ENCODE measurements around the gene SLC44A1.

SLC44A1 gene

DNA sequence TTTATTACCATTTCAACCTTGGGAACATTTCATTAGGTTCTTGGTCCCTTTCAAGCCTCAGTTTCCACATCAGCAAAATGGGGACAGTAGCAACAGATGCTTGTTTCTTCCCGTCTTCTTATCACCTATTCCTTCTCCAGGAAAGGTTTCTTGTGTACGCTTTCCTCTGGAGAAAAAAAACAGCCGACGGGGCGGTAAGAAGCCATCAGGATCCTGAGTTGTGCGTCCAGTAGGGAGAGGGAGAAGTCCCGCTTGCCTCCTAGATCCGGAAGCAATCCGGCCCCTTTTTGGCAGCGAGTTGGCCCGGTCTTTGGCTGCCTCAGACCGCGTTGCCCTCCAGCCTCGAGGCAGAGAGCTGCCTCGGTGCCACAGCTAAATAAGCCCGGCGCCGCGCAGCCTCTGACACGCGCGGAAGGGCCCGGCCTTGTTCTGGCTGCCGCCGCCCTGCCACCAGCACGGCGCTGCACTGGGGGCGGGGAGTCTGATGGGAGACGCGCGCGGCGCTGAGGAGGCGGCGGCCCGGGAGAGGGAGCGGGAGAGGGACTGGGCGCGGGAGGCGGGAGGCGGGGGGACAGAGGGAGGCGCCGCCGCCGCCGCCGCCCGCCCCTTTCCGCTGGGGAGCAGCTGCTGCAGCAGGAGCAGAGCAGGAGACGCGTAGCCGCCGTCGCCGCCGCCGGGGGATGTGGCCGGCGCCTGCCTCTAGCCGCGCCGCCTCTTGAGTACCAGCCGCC, at the start of gene SLC44A1:
SLC44A1 (plus strand) TSS at position 649 of the 731 bp plus-strand sequence. CDS start 218 bp downstream, outside the sequence.
- peak; percentile 92 to 94 for DNase-seq

DNA sequence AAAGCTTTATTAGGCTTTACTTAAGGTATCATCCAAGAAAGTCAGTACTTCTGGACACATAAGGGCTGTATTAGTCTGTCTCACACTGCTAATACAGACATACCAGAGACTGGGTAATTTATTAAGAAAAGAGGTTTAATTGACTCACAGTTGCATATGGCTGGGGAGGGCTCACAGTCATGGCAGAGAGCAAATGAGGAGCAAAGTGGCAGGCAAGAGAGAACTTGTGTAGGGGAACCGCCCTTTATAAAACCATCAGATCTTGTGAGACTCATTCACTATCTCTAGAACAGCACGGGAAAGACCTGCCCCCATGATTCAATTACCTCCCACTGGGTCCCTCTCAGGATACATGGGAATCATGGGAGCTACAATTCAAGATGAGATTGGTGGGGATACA, 49.2 kb upstream of the SLC44A1 start:
- DNase-seq: no peak

DNA sequence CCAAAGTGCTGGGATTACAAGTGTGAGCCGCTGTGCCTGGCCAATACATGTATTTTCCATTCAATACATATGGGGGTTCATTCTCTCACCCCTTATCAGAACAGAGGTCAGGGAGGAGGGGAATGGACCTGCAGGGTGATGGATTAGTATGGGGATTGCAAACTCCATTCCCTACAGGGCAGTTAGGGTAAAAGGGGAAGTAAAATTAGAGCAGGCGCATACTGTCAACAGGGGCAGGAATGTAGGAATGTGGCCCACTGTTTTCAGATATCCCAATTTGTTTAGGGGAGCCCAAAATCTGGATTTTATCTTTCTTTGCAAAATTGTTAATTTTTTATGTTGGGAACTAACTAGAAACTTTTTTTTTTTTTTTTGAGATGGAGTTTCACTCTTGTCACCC, 46.4 kb upstream of the SLC44A1 start:
- DNase-seq: no peak

DNA sequence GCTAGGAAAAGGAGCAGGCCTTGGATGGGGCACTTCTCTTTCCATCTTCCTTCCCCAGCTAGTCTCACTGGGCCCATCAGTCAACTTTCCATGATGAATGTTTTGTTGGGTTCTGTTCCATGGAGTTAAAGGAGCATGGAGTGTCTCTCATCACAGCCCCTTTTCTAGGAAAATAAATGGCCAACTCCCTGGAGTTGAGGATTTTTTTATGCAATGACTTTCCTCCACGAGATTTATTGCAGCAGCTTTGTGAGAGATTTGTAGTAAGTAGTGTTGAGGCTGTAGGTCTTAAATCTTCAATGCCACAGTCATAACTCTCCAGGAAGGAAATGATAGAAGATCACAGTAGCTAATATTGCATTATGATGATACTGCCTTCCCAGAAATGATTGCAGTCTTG, 45.6 kb upstream of the SLC44A1 start:
- no peak for DNase-seq

DNA sequence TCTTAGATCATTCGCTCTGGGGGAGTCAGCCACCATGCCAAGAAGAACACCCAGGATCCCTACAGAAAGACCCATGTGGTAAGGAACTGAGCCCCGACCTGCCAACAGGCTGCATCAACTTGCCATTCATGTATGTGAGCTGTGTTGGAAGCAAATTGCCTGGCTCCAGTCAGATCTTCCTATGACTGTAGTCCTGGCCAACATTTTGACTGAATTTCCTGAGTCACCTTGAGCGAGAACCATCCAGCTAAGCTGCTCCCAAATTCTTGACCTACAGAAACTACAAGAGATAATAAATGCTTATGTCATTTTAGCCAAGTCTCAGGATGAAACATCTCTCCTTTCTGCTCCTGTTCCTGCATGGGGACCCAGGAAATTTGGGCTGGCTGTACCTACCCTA, 40.0 kb upstream of the SLC44A1 start:
- no peak for DNase-seq

DNA sequence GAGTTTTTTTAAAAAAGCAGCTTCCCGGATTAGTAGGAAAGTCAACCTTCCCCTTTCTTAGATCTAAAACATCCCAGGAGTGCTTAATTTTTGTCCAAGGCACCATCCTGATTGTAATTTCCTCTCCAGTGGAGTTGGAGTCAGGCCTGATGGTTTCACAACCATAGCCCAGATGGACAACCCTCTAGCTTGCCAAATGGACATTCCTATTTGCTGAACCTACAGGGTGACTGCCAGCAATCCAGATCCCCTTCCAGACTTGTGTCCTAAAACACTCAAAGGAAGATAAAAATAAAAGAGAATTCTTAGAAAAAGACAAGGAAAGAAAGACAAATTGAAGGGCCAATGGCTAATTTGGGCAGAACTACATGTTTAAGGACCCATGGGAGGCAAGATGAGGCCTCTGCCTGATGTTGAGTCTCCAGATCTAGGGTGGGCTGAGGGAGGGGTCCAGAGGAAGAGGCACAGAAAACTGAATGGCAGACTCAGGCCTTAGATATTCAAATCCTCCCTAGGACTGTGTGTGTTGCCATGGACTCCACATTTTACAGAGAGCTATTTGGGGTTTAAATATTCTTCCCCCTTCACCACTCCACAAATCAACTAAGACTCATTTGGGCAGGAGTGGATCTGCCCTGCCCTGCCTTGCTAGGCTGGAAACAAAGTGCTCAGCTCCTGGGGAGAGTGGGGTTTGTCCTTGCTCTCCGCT, 38.5 kb upstream of the SLC44A1 start:
- no peak for DNase-seq

DNA sequence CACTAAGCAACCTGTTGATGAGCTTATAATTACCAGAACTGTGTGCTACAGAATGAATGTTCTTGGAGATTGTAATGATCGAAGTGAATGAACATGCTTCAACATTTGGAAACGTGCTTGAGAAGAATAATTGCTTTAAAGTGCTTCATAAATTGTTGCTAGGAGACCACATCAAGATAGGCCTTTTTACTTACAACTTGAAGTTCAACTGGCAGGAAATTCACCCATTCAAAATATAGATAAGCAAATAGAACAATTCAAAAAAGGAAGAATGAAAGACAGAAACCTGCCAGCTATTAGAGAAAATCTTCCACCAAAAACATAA, 38.0 kb upstream of the SLC44A1 start:
- no peak for DNase-seq

DNA sequence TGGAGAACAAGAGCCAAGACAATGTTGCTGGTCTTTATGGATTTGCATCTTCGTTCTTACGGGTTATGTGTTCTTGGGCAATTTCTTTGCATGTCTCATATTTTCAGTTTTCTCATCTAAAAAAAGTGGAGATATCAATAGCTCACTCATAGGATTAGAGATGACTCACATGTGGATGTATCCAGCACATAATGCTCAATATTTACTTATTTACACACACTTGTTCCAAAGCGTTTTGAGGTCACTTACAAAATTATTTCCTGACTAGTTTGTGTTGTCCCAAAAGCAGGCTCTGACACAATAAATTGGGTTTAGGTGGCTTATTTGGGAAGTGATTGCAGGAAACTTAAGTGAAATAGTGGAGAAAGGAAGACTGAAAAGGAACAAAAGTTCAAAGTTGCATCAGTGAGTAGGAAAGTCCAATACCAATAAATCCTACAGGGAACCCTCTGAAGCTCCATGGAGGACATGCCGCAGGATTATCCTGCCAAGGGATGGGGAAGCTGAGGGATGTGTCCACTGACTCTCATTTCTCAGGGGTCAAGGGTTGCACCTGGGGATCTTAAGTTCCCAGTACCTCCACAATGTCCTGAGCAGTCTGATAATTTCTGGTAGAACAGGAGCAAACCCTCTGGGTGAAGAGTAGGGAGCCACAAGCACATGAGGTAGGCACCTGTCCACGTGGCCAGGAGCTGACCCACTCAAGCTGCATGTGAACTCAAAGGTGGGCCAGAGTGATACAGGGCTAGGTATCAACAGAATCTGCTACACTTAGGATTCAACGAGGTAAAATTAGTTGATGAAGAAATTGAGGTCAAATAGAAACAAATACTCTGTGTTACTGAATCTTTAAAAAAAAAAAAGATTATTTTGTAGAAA, 37.4 kb upstream of the SLC44A1 start:
- DNase-seq: no peak

DNA sequence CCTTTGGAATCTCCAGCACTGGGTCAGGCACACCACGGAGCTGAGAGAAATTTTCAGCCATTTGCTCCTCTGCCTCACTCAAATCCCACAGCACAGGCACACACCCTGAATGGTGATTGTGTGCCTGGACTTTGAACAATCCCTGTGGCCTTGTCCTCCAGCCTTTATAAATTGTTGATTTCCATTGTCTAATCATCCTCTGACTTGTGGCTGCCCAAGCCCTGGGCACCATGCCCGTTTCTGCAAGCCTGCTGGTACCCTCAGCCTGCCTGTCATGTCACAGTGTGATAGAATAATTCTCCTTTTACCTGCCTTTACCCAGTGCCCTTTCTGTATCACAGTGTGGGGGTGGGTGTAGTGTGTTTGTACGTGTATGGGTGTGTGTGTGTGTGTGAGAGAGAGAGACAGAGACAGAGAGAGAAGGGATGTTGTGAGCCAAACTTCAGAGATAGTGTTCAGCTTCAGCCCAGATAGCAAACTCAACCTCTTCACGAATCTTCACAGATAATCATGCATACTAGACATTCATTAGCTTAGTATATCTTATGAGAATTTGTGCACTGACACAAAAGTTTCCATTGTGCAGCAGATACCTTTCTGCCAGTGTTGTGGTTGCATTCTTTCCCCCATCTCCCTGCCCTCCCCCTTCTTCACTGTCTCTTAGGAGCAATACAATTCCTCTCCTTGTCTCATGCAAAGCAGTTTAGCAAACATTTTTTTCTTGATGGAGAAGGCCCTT, 27.8 kb upstream of the SLC44A1 start:
- DNase-seq: no peak

DNA sequence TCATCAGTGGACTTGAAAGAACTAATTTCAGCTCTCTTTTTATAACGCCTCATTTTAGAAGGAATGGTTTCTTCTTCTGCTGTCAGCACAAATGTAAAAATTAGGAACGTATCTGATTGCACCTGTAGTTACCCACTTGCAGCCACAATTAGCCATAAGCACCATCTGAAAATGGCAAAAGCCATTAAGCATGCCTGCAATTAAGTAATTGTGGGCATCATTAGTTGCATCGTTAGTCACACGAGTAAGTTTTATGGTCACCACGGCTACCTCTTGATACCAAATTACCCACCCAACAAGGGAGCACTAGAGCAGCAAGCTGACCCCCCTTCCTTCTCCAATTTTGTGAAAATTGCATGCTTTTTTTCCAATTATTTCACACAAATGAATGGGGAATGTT, 25.8 kb upstream of the SLC44A1 start:
- no peak for DNase-seq

DNA sequence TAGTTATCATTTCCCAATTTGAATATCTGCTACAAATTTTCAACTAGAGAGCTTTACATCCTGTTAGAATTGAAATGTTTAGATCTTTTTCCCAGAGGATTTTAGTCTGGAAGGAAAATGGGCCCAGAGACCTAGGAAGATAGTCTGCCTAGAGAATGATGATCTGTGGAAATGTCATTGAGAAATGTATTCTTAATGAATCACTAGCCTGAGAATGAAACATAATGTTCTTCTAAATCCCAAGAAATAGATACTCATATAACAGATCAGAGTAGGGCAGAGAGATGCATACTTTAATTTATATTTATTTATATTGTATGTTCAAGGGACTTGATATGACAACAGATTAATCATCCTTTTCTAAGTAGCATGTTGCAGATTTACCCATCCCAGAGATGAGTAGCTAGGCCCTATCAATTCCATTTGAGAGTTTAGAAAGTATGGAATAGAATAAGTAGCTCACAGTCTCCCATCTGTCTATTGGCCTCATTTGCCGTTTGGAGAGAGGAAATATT, 25.1 kb upstream of the SLC44A1 start:
- no peak for DNase-seq

DNA sequence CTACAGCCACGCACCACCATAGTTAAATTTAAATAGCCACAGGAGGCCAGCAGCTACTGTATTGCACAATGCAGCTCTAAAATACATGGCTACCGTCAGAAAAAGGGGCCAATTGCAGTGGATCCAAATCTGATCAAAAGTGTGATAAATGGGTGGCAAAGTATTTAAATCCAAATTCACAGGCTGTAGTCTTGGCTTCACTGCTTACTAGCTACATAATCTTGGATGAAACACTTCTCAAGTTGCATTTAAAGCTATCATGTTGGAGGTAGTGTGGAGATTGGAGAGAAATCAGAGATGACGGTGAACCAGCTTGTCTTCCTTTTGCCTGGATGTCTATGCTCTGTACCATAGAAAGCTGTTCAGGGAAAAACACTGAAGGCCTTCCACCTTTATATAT, 24.0 kb upstream of the SLC44A1 start:
- no peak for DNase-seq

DNA sequence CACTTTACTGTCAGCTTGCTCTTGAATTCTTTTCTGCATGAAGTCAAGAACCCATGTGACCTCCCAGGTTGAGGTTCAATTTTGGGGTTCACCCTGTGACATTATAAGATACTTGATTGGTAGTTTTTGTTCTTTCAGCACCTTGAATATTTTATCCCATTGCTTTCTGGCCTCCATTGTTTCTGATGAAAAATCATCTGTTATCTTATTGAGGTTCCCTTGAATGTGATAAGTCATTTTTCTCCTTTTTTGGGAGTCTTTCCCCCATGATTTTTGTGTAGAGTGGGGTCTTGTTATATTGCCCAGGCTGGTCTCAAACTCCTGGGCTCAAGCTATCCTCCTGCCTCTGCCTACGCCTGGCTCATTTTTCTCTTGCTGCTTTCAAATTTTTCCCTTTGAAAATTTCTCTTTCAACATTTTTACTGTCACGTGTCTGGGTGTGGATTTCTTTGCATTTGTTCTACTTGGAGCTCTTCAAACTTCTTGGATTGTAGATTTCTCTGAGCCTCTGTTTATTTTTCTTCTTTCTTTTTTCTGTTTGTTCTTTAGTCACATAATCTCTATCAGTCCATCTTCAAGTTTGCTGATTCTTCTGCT, 20.8 kb upstream of the SLC44A1 start:
- no peak for DNase-seq

DNA sequence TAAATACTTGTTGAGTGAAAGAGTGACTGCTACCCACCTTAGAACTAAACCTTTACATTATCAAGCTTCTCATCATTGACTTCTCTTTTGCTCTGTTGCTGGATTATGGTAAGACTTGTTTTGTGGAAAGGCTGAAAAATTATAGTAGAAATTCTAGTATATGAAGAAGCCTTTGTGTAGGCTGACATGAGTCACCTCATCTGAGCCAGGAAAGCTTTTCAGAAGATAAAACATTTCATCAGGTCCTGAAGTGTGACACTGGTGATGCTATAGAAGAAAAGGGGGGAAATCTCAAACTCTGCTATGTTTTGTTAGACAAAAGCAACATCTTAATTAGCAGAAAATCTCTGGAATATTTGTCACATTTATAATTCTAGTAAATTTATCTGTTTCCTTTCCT, 18.4 kb upstream of the SLC44A1 start:
- no peak for DNase-seq

DNA sequence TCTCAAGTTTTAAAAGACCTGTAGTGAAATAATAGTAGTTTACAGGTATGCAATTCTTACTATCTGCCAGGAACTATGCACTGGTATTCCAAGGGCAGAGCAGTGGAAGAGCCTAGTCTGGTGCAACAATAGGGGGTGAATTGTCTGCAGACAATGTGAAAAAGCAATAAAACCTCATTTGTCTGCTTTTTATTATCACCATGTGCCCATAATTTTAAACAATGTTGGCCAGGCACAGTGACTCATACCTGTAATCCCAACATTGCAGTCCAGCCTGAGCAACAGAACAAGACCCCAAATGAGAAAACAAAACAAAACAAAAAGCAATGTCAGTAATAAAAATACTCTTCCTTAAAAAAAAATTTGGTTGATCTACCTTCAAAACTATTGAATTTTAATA, 12.2 kb upstream of the SLC44A1 start:
- no peak for DNase-seq

DNA sequence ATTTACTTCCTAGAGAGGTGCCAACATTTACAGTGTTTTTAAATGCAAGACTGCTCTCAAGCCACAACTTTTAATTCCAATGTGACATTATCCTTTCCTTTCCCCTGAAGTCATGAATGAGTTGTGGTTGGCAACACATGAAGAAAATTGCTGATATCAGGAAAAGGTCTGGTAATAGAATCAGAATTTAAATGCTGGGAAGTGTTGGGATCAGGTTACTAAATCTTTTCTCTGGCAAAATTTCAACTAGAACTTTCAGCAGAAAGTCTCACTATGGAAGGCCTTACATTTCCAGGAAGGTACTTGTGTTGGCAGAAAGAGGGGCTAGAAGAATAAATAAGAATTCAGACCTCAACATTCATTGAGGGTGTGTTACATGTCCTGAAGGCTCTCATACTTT, 10.6 kb upstream of the SLC44A1 start:
- DNase-seq: no peak

DNA sequence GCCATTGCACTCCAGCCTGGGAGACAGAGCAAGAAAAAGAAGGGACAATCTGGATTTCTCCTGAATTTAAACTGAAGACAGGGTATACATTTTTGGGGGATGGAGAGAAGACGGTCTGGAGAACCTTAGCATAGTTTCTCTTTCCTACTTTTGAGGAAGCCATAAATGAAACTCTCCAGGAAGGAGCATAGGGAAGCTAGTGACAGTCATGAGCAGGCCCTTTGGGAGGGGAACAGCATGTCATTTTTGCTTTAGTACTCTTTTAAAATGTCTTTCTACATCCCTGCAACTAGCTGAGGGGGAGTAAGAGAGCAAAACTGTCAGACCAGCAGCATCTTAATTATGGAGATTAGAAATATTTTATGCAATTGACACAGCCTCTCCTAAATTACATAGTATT, 8.2 kb upstream of the SLC44A1 start:
- no peak for DNase-seq

DNA sequence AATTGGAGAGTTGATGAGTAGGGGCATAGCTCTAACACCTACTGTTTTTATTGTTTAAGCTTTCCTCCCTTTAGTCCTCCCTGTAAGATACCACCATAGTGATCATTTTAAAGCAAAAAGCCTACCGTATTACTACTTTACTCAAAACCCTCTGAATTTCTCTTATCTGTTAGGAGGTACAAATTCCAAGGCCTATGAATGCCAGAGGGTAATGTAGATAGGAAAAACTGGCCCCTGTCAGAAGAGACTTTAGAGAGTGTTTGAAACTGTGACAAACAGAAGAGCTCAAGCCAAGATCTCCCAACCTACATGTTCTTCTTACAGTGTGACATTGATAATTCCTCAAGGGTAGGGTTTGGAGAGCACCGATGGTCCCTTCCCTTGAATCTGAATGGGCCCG, 7.2 kb upstream of the SLC44A1 start:
- DNase-seq: no peak

DNA sequence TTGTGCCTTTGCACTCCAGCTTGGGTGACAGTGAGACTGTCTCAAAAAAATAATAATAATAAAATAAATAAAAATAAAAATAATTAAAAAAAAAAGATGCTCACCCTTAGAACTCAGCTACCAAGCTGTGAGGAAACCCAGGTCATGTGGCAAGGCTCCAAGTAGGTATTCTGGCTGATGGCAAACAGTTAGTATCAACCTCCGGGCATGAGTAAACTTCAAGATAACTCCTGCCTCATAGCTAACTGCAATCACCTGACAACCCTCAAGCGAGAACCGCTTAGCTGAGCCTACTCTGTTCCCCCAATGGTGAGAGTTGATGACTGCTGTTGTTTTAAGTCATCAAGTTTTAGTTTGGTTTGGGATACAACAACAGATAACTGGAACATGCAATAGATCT, 6.1 kb upstream of the SLC44A1 start:
- no peak for DNase-seq

DNA sequence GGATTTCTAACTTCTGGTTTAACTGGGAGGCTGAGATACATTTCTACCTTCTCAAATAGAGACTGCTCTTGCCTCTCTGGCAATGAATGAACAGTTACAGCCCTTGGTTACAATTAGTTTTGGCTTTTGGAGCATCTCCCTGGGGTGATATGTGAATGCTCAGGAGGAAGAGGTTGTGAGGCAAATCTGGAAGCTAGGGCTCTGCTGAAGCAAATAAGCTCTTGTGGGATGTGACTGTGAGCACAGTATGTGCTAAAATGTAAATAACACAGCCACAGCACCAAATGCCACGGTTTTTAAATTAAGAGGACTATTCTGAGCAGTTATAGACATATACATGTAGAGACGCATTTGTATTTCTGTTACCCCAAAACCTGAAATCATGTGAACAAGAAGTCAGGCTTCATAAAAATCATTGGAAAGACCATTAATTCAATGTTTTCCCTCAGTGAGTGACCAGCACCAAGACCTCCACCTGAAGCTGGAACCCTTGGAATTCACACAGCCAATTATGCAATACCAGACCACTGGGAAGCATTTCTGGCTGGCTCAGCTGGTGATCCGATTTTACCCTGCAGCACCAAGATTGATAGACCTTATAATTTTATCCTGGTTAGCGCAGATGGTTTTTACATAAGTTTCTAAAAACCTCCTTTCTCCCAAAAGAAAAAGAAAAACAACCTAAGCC, 3.0 kb upstream of the SLC44A1 start:
- no peak for DNase-seq

DNA sequence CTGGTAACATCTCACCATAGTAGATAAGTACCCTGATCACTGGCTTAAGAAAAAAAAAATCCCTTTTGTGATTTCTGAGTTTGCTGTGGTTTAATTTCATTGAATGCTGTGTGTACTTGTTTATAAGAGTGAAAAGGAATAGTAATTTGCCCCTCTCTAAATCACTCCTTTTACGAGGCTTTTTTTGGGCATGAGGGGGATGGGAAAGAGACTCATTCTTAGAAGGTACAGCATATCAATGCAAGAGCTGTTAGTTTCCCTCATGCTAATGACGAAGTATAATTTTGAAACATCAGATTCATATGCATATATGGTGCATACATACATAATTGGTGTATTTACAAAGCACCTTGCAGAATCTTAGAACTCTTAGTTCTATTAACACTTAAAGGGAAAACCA, 2.4 kb upstream of the SLC44A1 start:
- DNase-seq: no peak

DNA sequence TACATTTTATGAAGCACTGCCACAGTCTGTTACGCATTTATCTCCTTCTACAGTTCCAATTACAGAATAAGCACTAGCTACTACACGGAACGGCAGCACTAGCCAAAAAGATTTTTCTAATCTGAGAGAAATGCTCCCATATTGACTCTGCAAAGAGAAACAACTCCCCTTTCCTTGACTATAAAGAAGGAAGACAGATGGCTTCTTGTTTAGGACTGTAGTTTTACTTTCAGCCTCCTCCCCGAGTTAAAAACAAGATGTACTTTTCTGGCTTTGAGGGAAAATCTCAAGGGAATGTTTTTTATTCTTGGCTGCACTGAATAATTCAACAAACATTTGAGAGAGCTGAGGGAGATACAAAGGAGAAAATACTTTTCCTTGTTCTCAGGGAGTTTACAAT, 1.9 kb upstream of the SLC44A1 start:
- no peak for DNase-seq

All from activated CD4-positive, alpha-beta T cell treated with anti-CD3 and anti-CD28 coated beads, Interleukin-2, amount 50 U/mL, for 48 hours (primary cell).